ENCODE measurements around the gene TNFAIP8. TPM values are rescaled to one million over a fixed set of nuclear protein-coding genes. Genes with fewer than 3 reads are reported as not detected.

The TNFAIP8 gene
- 5.0 TPM for total RNA-seq

GRCh38 chr5:119355685-119356611, at the start of gene TNFAIP8:
Gene TNFAIP8, plus strand, starts transcription at chr5:119356019. Its CDS starts 72 bp downstream, at chr5:119356091.
- peak; percentile 9 for DNase-seq

- DNase-seq: no peak
Observed at GRCh38 chr5:119307170-119307569, 48.6 kb upstream of the TNFAIP8 start.

GRCh38 chr5:119309326-119309725, 46.5 kb upstream of the TNFAIP8 start:
- no peak for DNase-seq

- DNase-seq: no peak
Observed at GRCh38 chr5:119311688-119312087, 44.1 kb upstream of the TNFAIP8 start.

GRCh38 chr5:119312403-119312802, 43.4 kb upstream of the TNFAIP8 start:
- no peak for DNase-seq

GRCh38 chr5:119313197-119313596, 42.6 kb upstream of the TNFAIP8 start:
- DNase-seq: no peak

GRCh38 chr5:119313658-119314605, 41.9 kb upstream of the TNFAIP8 start:
- DNase-seq: no peak

- DNase-seq: no peak
Observed at GRCh38 chr5:119315516-119315949, 40.3 kb upstream of the TNFAIP8 start.

- no peak for DNase-seq
Observed at GRCh38 chr5:119316086-119316485, 39.7 kb upstream of the TNFAIP8 start.

- no peak for DNase-seq
Observed at GRCh38 chr5:119316906-119317305, 38.9 kb upstream of the TNFAIP8 start.

GRCh38 chr5:119318256-119318894, 37.4 kb upstream of the TNFAIP8 start:
- DNase-seq: no peak

- DNase-seq: no peak
Observed at GRCh38 chr5:119319401-119319800, 36.4 kb upstream of the TNFAIP8 start.

- no peak for DNase-seq
Observed at GRCh38 chr5:119319890-119320289, 35.9 kb upstream of the TNFAIP8 start.

GRCh38 chr5:119321569-119322311, 34.1 kb upstream of the TNFAIP8 start:
- DNase-seq: no peak

GRCh38 chr5:119322312-119322947, 33.4 kb upstream of the TNFAIP8 start:
- DNase-seq: no peak

GRCh38 chr5:119322948-119323537, 32.8 kb upstream of the TNFAIP8 start:
- no peak for DNase-seq

GRCh38 chr5:119323601-119324000, 32.2 kb upstream of the TNFAIP8 start:
- DNase-seq: no peak

- no peak for DNase-seq
Observed at GRCh38 chr5:119324842-119325241, 31.0 kb upstream of the TNFAIP8 start.

- peak; percentile 16 for DNase-seq
Observed at GRCh38 chr5:119327018-119327417, 28.8 kb upstream of the TNFAIP8 start.

GRCh38 chr5:119328753-119329602, 26.8 kb upstream of the TNFAIP8 start:
- DNase-seq: no peak

All from occipital lobe (tissue), 2 donors.